GM19372 (cell line): ENCODE measurements around the gene IL1RL2.

Source experiments
- ATAC-seq: cut with Tn5 transposase; IDR thresholded peaks from one replicate; pipeline ENCODE4 v1.9.1; 2021; ENCODE audit warnings: mild to moderate bottlenecking, low read depth, moderate library complexity; ENCODE audit not compliant: unreplicated experiment

The IL1RL2 gene

DNA sequence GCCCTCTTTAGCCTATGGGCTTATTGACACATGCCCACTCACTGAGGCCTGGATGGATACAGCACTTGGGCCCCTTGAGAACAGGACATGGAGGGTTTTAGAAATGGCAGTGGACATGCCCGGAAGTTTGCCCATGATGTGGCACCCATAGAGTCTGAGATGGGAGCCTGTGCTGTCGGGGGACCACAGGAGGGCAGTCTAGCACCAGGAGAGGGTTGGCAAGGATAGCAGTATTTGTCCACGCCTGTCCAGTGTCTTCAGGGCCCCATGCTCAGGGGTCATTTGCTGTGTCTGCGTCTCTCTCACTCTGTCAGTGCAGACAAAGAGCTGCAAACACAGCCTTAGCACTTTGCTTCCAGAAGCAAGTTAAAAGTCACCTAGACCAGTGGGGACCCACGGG lies 48.7 kb downstream of the IL1RL2 start:
- no peak for ATAC-seq

DNA sequence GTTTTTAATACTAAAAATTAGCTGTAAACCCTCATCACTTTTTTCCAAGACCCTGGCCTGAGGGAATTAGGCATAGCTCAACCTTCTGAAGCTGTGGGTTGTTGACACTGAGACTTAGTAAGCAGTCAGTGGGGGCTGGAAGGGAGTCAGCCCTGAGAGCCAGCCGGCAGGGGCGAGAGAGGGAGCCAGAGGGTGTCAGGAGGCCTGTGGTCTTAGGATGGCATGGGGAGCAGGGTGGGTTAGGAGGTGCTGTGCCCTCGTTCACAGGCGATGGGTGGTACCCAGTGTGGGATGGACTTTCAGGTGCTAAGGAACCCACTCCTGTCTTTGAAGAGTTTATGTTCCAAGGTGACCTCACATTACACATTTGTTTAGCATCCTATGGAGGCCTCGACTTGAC lies 49.3 kb downstream of the IL1RL2 start:
- ATAC-seq = no peak

DNA sequence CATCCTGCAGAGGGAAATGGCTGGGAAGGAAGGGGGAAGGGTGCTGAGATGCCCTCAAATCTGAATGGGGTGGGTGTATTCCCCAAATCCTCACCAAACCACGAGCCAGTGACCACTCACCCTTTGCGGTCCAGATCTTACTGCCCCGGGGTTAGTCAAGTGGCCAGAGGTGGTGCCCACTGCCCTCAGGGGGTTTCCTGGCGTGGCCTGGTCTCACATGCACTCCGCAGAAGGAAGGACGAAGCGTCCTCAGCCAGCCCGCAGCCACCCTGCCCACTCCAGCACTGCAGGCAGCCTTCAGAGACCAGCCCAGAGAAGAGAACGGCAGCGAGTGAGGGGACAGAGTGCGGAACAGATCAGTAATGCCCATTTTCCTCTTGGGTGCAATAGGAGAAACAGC lies 50.4 kb downstream of the IL1RL2 start:
- ATAC-seq = no peak

DNA sequence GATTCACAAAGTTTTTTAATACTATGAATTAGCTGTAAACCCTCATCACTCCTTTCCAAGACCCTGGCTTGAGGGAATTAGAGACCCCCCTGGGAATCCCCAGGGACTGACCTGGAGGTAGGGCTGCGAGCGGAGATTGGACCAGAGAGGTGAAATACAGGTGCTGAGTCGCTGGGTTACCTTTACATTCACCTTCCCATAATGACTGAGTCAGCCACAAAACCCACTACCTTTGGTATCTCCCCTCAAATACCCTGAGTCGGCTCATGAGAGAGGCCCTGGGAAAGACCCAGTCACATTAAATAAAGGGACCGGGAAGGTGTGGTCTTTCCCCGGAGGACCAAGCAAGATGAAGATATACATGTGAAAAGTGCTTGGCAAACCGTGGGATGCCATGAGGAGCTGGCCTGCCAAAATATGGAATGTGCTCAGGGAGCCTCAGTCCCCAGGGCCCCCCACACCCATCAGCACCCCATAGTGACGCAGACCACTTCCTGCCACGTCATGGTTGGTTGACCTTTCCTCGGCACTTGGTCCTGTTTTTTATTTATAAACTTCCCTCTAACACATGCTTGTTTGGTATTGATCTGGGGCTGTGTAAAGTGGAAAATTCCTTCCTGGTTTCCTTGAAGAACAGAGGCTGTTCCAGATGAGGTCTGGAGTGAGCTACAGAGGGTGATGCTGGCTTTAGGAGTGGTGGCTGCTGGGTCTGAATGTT lies 51.4 kb downstream of the IL1RL2 start:
- ATAC-seq = no peak

DNA sequence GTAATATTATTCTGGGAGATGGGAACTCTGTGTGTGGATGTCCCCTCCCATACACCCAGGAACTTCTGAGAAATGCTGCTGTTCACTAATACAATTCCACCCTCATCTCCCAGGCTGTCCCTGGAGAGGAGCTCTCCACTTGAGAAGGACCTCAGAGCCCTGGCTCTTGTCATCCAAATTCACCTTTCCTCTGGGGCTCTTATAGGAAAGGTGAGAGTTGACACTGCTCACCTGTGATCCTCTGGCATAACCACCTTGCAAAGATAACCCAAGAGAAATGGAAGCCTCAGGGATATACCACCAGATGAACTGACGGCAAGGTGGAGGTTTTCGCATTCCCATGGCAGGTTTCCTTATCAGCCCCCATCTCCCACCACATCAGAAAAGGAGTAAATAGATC lies 52.0 kb downstream of the IL1RL2 start:
- no peak for ATAC-seq

DNA sequence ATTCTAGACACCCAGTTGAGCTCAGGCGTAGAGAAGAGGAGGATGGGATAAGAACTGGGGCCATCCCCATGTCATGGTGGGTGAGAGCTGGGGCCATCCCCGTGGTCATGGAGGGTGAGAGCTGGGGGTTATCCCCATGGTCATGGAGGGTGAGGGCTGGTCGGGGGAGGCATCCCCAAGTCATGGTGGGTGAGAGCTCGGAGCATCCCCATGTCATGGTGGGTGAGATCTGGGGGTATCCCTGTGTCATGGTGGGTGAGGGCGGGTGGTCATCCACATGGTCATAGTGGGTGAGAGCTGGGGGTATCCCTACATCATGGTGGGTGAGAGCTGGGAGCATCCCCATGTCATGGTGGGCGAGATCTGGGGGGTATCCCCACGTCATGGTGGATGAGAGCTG lies 52.5 kb downstream of the IL1RL2 start:
- ATAC-seq = no peak

DNA sequence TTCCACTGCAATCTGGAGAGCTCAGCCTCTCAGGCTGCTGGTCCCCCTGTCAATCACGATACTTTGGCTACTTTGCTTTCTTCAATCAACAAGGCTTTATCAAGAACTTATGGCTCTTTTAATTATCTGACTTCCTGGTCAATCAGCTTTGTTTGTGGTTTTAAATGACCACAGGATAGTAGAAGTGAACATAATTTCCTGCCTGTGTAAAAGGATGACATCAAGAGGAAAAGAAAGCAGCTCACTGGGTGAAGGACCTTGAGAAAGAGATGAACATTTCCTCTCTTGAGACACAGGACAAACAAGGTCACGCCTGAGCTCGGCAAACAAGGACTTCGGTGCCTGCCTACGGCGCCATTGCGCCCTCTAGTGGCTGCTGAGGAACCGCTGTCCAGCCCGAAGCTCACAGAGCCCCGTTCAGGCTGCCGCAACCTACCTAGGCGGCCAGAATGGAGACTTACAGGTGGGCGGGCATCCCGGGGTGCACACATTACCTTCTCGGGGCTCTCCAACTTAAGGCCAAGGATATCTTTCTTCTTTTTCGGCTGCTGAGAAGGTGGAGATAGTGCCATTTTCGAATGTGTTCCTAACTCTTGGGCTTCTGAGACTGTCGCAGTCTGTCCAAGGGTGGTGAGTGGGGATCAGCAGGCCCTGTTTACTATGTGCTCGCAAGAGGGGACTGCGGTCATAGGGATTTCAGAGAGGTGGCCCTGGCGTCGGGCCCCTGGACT lies 54.0 kb downstream of the IL1RL2 start:
- peak; percentile 93 for ATAC-seq

DNA sequence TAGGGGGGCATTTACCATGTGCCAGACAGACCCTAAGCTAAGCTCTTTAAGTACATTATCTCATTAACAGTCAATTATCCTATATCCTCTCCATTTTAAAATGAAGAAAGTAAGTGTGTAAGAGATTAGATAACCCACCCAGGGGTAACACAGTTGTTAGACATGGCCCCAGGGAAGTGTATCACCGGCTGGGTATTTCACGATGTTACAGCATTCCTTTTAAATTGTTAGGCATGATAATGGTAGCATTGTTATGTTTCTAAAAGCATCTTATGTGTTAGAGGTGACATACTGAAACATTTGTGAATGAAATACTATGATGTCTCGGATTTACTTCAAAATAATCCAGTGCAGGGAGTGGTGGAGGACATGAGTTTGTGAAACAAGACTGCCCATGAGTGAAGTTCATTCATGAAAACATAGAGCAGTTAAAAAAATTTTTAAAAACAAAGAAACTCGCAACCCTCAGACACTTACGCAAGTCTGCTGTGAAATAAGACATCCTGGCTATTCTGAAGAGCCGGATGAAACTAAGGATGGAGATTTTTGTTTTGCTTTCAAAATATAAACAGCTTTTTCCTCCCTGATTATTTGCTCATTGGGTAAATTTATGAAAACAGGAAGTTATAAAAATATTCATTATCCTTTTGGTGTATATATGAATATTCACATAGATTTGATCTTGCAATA lies 54.9 kb downstream of the IL1RL2 start:
- ATAC-seq = no peak

DNA sequence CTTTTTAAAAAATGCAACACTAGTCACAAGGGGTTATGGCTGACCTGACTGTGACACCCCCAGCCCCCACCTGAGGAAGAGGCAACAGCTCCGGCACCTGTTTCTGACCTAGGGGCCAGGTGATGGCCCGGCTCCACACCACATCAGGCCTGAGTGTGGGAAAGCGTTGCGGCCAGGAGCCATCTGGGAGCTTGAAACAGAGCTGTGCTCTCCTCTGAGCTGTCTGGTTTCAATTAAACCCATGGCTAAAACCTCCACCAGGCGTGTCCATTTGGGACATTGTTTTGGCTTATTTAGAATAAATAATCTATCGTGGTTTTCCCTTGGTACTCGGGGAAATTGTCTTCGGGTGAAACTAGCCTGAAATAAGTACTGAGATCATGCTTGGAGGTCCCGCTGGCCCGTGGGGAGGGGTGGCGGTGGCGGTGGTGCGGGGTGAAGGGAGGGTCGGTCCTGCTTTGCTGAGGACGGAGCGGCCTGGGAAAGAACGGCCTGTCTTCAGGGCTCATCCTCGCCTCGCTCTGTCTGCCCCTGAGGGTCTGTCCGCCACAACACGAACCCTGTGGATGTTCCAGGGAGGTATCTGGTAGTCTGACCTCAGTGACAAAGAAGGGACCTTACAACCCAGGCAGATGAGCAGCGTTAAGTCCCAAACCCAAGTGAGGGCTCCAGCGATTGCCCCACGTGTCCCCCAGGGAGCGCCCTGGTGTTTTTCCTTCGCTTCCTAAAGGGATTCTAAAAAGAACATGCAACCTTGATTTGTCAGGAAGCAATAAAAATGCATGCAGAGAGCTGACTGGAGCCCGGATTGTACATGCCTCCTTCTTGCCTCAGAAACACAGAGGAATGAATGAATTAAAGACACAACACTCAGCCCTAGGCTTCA lies 58.7 kb downstream of the IL1RL2 start:
- no peak for ATAC-seq

DNA sequence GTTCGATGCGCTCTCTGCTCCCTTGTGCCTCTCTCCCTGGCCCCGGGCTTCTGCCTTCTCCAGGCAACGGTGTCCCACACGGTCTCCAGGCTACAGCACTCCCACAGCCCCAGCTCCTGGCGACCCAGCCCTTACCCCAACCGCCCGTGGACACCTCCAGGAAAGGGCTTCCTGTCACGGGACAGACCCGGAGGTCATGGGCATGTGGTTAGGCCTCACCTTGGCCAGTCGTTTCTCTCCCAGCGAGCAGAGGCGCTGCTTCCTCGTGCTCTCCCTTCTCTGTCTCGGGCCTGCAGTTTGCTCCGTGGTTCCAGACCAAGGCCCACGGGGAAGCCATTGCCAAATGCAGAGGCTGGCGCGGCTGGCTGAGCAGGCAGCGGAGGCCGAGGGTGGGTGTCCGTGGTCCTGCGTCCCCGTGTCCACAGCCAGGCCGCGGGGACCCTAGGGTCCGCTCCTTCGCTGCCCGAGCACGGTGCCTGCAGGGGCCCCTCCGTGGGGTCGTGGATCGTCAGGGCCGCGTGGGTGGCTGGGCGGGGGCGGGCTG lies 63.5 kb downstream of the IL1RL2 start:
- ATAC-seq = no peak

DNA sequence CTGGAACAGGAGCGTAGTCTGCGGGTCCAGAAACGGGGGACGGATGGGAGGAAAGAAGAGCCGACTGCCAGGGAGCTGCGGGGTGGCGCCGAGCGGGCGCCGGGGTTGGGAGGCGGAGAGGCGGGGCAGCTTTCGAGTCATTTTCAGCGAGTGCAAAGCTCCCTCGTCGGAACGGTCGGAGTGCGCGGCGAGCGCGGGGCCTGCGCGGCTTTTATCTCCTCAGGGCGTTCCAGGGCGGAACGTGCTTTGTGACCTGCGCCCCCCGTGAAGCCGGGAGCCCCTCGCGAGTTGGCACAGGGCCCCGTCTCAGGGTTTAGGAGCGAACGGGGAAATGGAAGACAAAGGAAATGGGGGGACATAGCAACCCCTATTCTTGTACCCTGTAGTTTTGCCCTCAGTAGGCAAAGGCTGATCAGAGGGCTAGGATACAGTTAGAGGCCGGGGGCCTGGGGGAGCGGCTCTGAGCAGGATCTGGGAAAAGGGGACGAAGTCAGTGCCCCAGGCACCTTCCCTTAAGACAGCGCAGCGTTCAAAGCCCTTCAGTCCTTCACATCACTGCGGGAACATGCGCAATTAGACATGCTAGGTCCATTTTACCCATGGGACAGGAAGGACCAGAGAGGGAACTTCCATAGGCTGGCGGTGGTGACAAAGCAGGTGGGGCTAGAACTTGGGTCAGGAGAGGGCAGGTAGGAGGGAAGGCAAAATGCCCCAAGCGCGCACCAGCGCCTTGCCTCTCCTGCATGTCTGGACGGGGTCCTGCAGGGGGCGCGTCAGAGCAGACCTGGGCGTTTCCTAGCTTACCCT lies 64.4 kb downstream of the IL1RL2 start:
- ATAC-seq = no peak

DNA sequence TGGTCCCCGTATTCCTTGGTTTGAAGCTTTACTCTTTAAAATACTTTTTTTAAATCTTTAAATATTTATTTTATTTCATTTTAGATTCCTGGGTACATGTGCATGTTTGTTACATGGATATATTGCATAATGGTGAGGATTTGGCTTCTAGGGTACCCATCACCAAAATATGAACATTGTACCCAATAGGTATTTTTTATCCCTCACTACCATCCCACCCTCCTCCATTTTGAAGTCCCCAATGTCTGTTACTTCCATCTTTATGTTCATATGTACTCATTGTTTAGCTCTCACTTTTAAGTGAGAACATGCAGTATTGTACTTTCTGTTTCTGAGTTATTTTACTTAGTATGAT lies 65.0 kb downstream of the IL1RL2 start:
- ATAC-seq = no peak

DNA sequence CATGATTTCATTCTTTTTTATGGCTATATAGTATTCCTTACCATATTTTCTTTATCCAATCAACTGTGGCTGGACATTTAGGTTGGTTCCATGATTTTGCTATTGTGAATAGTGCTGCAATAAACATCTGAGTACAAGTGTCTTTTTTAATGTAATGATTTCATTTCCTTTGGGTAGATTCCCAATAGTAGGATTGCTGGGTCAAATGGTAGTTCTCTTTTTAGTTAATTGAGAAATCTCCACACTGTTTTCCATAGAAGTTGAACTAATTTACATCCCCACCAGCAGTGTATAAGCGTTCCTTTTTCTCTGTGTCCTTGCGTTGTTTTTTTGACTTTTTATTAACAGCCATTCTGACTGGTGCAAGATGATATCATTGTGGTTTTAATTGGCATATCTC lies 65.4 kb downstream of the IL1RL2 start:
- ATAC-seq = no peak

DNA sequence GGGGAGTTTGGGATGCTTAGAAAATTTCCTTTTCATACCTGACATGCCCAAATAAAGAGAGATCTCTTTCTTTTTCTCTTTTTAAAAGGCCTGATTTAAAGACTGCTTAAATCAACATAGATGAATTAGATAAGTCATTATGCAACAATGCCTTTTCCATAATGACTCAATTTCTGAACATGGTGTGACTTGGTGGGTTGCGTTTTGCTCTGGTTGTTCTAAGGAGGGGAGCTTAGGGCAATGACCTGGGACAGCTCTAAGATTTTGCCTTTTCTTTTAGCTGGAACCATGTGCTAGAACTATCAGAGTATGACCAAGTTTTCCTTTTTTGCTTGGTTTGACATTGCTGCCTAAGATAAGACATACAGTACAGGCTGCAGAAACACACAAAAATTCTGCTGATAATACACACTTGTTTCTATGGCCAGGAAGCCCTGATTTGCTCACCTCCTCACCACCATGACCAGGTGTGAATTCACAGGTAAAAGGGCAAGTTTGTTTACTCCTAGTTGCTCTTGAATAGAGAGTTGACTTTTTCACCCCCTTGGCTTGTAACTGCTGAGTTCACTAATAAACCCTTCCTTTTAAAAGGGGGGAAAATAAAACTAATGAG lies 66.4 kb downstream of the IL1RL2 start:
- no peak for ATAC-seq

DNA sequence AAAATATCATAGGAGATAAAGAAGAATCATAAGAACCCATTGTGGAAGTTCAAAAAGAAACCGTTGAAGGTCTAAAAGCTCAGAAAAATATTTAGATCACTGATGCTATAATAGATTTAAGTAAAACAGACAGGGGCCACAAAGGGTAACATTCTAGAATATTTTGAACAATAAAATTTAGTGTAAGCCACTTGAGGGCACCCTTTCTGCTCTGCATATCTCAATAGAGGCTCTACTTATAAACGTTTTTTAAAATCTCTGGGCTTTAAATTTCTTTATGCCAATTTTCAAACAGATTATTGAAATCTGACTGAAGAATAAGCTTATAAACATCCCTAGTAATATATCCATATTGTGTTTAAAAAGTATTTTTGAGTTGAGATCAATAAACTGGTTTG lies 66.9 kb downstream of the IL1RL2 start:
- no peak for ATAC-seq

DNA sequence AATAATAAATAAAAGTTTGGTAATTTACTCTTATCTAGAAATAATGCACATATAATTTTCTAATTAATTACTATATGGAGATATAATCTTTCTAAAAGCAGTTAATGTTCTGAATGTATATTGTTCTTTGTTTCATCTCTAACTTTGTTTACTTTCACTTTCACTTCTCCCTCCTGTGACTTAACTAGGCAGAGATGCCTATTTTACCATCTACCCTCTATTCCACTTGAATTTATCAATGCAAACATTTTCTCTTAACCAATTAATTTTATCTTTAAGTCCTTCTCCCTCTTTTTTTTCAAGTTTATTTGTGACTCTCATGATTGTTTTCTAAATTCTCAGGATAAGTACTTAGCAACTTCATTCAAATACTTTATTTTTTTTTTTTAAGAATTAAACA lies 69.5 kb downstream of the IL1RL2 start:
- no peak for ATAC-seq

DNA sequence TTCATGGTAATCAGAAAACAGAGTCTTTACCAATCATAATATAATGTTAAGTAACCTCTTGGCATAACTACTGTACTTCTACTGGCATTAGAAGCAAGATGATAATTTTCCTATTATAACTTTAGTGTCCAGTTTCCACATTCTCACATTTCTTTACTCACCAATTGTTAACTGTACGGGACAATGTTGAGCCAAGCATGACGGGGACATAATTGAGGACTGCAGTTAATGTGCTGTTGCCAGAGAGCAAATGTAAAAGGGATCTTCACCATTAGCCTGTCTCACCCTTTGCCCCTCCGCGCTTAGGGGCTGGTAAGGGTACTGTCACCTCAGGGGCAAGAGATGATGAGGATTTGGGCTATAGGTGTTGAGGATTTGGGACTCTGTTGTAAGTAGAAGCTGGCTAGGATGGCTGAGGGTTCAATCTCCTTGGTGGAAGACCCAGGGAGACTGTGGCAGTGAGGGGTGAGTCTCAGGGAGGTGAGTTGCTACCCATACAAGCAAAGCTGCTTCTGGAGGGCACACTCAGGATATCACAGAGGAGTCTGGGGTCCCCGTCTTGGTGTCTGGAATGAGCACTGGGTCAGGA lies 70.1 kb downstream of the IL1RL2 start:
- no peak for ATAC-seq

DNA sequence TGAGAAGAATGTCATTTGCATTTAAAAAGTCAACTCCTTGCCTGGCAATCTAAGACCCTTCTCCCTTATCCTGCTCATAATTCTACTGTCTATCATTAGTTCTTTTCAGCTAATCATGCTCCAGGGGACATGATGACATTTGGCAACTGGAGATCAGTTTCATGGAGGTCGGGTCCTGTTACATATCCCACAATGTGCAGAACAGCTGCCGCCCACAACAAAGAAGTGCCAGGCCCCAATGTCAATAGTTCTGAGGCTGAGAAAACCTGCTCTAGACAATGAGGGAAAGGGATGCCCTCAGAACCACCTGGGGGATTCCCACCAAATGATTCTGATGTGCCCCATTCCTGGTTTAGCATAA lies 71.2 kb downstream of the IL1RL2 start:
- no peak for ATAC-seq
